ENCODE measurements around the gene TRERF1. TPM values are rescaled to one million over a fixed set of nuclear protein-coding genes. Genes with fewer than 3 reads are reported as not detected.

Gene TRERF1
- total RNA-seq, 1 experiment from 2014 or later: 13.9 TPM

DNA sequence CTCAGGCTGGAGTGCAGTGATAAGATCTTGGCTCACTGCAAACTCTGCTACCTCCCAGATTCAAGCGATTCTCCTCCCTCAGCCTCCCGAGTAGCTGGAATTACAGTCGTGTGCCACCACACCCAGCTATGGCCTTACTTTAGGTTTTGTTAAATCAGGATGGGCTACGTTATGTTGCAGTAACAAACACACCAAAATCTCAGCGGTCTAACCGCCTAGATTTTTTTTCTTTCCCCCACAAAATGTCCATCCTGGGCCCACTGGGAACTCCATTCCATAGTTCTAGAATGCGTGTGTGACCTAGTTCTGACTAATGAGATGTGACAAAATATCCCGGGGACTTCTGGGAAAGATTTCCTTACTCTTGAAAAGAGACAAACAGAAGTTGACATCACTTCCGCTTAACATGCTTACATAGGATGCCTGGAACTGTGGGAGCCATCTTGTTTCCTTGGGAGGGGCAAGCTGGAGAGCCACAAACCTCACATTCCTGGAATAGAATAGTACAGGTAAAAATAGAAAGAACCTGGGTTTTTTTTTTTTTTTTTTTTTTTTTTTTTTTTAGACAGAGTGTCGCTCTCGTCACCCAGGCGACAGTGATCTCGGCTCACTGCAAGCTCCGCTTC is 42.3 kb upstream of the TRERF1 start:
- TF ChIP-seq, protein P1, sequence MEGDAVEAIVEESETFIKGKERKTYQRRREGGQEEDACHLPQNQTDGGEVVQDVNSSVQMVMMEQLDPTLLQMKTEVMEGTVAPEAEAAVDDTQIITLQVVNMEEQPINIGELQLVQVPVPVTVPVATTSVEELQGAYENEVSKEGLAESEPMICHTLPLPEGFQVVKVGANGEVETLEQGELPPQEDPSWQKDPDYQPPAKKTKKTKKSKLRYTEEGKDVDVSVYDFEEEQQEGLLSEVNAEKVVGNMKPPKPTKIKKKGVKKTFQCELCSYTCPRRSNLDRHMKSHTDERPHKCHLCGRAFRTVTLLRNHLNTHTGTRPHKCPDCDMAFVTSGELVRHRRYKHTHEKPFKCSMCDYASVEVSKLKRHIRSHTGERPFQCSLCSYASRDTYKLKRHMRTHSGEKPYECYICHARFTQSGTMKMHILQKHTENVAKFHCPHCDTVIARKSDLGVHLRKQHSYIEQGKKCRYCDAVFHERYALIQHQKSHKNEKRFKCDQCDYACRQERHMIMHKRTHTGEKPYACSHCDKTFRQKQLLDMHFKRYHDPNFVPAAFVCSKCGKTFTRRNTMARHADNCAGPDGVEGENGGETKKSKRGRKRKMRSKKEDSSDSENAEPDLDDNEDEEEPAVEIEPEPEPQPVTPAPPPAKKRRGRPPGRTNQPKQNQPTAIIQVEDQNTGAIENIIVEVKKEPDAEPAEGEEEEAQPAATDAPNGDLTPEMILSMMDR (conservative IDR thresholded peaks at IDR 0.05; ENCODE audit: low read depth, low read length): no peak
- TF ChIP-seq EZH2 (IDR thresholded peaks at IDR 0.05; ENCODE audit: low read length, unreplicated experiment): no peak
- no peak for TF ChIP-seq EZH2phosphoT487 (IDR thresholded peaks at IDR 0.05; ENCODE audit: borderline replicate concordance, low read length)
- no peaks in the 10 kb centered on the region for H3K9me2 ChIP-seq (replicated peaks; ENCODE audit: low read length)
- no peaks in the 10 kb centered on the region for H3K79me2 ChIP-seq (ENCODE audit: low read length)
- no peaks in the 10 kb centered on the region for H3K9me3 ChIP-seq (ENCODE audit: low read length)
- ATAC-seq: no peak
- H2AFZ ChIP-seq (ENCODE audit: low read length): no peak overlapping the region
- no peak overlapping the region for H3K27ac ChIP-seq (ENCODE audit: low read length)
- ChIA-PET POLR2A (ENCODE audit: unreplicated experiment) (interaction anchor here (0.7 kb wide), 1 partner anchor 87 kb away, joined by 7 read pairs; no protein-coding TSS in a partner anchor), CTCF (no interaction called here)
- H3K9ac ChIP-seq (ENCODE audit: low read length): no peak overlapping the region
- no peaks in the 10 kb centered on the region for H3F3A ChIP-seq (ENCODE audit: low read length, unreplicated experiment)
- intact Hi-C loops (cut with micrococcal nuclease): no loop called here
- no peak overlapping the region for H3K4me3 ChIP-seq (ENCODE audit: low read length)
- no peak overlapping the region for H3K4me2 ChIP-seq (ENCODE audit: low read length)
- BruUV-seq (replicated peaks): no TSS peak
- no peak for DNase-seq
- no peaks in the 10 kb centered on the region for H3K36me3 ChIP-seq (ENCODE audit: low read depth, low read length)
- no peaks in the 10 kb centered on the region for H4K20me1 ChIP-seq (ENCODE audit: low read length)
- H3K27me3 ChIP-seq (ENCODE audit: low read length): no peaks in the 10 kb centered on the region
- H3K4me1 ChIP-seq (ENCODE audit: insufficient read depth, low read length): no peaks in the 10 kb centered on the region

DNA sequence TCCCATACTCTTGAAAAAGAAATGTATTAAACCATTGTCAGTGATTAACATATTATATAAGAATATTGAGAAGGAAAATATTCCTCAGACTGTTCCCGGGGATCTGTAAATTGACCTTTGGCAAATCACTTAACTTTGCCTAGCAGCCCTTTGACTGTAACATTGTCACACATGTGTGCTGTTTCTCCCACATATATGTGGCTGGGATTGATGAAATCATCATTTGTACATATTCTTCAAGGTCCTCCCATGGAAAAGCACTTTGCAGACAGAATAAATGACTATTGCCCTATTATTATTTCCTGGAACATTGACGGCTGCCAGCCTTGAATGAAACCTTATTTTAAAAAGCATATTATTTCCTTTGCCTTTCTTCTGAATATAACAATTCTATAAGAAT is 36.4 kb upstream of the TRERF1 start:
- no peaks in the 10 kb centered on the region for H3K9me3 ChIP-seq (ENCODE audit: low read length)
- H3K27me3 ChIP-seq (ENCODE audit: low read length): no peaks in the 10 kb centered on the region
- no peaks in the 10 kb centered on the region for H3K9me2 ChIP-seq (replicated peaks; ENCODE audit: low read length)
- no peaks in the 10 kb centered on the region for H3K36me3 ChIP-seq (ENCODE audit: low read depth, low read length)
- DNase-seq (no peak), ATAC-seq (no peak)
- H3K4me2 ChIP-seq (ENCODE audit: low read length): no peak overlapping the region
- no peak overlapping the region for H3K4me3 ChIP-seq (ENCODE audit: low read length)
- ChIA-PET CTCF (no interaction called here), POLR2A (ENCODE audit: unreplicated experiment) (no interaction called here)
- intact Hi-C loops (cut with micrococcal nuclease): no loop called here
- BruUV-seq (replicated peaks): no TSS peak
- no peak overlapping the region for H3K9ac ChIP-seq (ENCODE audit: low read length)
- no peaks in the 10 kb centered on the region for H3K4me1 ChIP-seq (ENCODE audit: insufficient read depth, low read length)
- H4K20me1 ChIP-seq (ENCODE audit: low read length): no peaks in the 10 kb centered on the region
- no peaks in the 10 kb centered on the region for H3F3A ChIP-seq (ENCODE audit: low read length, unreplicated experiment)
- H3K79me2 ChIP-seq (ENCODE audit: low read length): no peaks in the 10 kb centered on the region
- no peak overlapping the region for H2AFZ ChIP-seq (ENCODE audit: low read length)
- H3K27ac ChIP-seq (ENCODE audit: low read length): no peak overlapping the region
- TF ChIP-seq EZH2phosphoT487 (IDR thresholded peaks at IDR 0.05; ENCODE audit: borderline replicate concordance, low read length): no peak
- TF ChIP-seq, protein P1 (conservative IDR thresholded peaks at IDR 0.05; ENCODE audit: low read depth, low read length): no peak

DNA sequence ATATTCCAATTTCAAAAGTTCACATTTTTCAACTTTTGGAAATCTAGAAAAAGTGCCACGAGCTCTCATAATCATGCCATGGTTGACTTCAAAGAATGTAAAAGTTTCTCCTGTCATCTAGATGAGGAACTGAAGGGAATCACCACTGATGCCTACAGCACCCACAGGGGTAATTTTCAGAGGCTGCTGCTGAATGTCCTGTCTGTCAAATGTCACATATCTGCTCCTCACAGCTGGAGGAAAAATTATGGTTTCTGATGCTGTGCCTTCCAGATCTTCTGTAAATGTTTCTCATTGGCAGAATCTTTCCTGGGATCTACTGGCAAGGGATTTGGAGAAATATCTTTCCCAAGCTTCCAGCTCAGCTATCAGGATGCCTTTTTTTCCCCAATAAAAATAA is 32.5 kb upstream of the TRERF1 start:
- no peaks in the 10 kb centered on the region for H3K4me1 ChIP-seq (ENCODE audit: insufficient read depth, low read length)
- no peak overlapping the region for H3K27ac ChIP-seq (ENCODE audit: low read length)
- no peaks in the 10 kb centered on the region for H3K27me3 ChIP-seq (ENCODE audit: low read length)
- no peak overlapping the region for H2AFZ ChIP-seq (ENCODE audit: low read length)
- no peaks in the 10 kb centered on the region for H3K79me2 ChIP-seq (ENCODE audit: low read length)
- TF ChIP-seq EZH2phosphoT487 (IDR thresholded peaks at IDR 0.05; ENCODE audit: borderline replicate concordance, low read length): no peak
- TF ChIP-seq EZH2 (IDR thresholded peaks at IDR 0.05; ENCODE audit: low read length, unreplicated experiment): no peak
- TF ChIP-seq, protein P1 (conservative IDR thresholded peaks at IDR 0.05; ENCODE audit: low read depth, low read length): no peak
- intact Hi-C loops (cut with micrococcal nuclease): no loop called here
- no peaks in the 10 kb centered on the region for H3F3A ChIP-seq (ENCODE audit: low read length, unreplicated experiment)
- H3K36me3 ChIP-seq (ENCODE audit: low read depth, low read length): no peaks in the 10 kb centered on the region
- ChIA-PET CTCF (no interaction called here), POLR2A (ENCODE audit: unreplicated experiment) (no interaction called here)
- H4K20me1 ChIP-seq (ENCODE audit: low read length): no peaks in the 10 kb centered on the region
- no peak overlapping the region for H3K4me2 ChIP-seq (ENCODE audit: low read length)
- H3K9me2 ChIP-seq (replicated peaks; ENCODE audit: low read length): no peaks in the 10 kb centered on the region
- no peaks in the 10 kb centered on the region for H3K9me3 ChIP-seq (ENCODE audit: low read length)
- no TSS peak for BruUV-seq (replicated peaks)
- H3K9ac ChIP-seq (ENCODE audit: low read length): no peak overlapping the region
- no peak overlapping the region for H3K4me3 ChIP-seq (ENCODE audit: low read length)
- DNase-seq: no peak
- ATAC-seq: no peak
